ENCODE results near the gene PPP2R2C.

- TF ChIP-seq CTCF (IDR thresholded peaks at IDR 0.05) (no peak), POLR2A (IDR thresholded peaks at IDR 0.05) (no peak), POLR2AphosphoS5 (IDR thresholded peaks at IDR 0.05) (no peak)
Measured at GRCh38 chr4:6277139-6277802, 195.1 kb downstream of the PPP2R2C start.

Data from prostate gland (tissue), 2 donors.